GM19463 (cell line): ENCODE results near the gene OR56A1.

Experiments used
- ATAC-seq: cut with Tn5 transposase; IDR thresholded peaks from one replicate; pipeline ENCODE4 v1.9.1; 2021; ENCODE audit warnings: mild to moderate bottlenecking, moderate library complexity; ENCODE audit not compliant: unreplicated experiment

Gene OR56A1

GRCh38 chr11:5992150-5992549, 38.4 kb downstream of the OR56A1 start:
- ATAC-seq = no peak

- no peak for ATAC-seq
Observed at GRCh38 chr11:5989203-5989602, 41.4 kb downstream of the OR56A1 start.

- ATAC-seq = no peak
Observed at GRCh38 chr11:5986885-5987284, 43.7 kb downstream of the OR56A1 start, which contains the start of gene OR52L1. Gene OR52L1, minus strand, starts transcription at chr11:5986985. Its CDS starts 55 bp downstream, at chr11:5986930.

GRCh38 chr11:5983443-5983842, 47.1 kb downstream of the OR56A1 start:
- ATAC-seq = no peak

GRCh38 chr11:5973530-5973929, 57.0 kb downstream of the OR56A1 start:
- no peak for ATAC-seq
